Right lobe of liver (tissue), 6 donors: ENCODE measurements around the gene CRISPLD2. TPM values are rescaled to one million over a fixed set of nuclear protein-coding genes. Genes with fewer than 3 reads are reported as not detected.

Experiments
- ATAC-seq, 4 donors: fragments of 200-7000 bp; cut with Tn5 transposase; one replicate each; pipeline ENCODE4 v1.9.1; 2020; ENCODE audit warnings: mild to moderate bottlenecking in 4 of 4, moderate library complexity in 4 of 4
- DNase-seq, 3 donors: peaks; one replicate each; pipeline ENCODE4 v3.0.0-alpha.2; 2020
- H3K27ac ChIP-seq, 3 donors: fragments of 200-600 bp; one replicate each; pipeline ENCODE4 v1.8.0; 2022
- H3K27me3 ChIP-seq, 2 donors: fragments of 200-600 bp; one replicate each; pipeline ENCODE4 v1.8.0; 2022
- H3K36me3 ChIP-seq, 4 donors: fragments of 200-600 bp; sonication (generic) in 1 of 4; one replicate each; pipeline versions ENCODE4 v1.5.1 to v1.8.0; 2017 to 2022; ENCODE audit warnings: control low read depth in 1 of 4
- H3K4me1 ChIP-seq, 4 donors: fragments of 200-600 bp; sonication (generic) in 1 of 4; one replicate each; pipeline versions ENCODE4 v1.5.1 to v1.8.0; 2017 to 2022; ENCODE audit warnings: control low read depth in 1 of 4
- H3K4me3 ChIP-seq, 3 donors: fragments of 200-600 bp; one replicate each; pipeline ENCODE4 v1.8.0; 2022
- H3K9me3 ChIP-seq, 4 donors: fragments of 200-600 bp; sonication (generic) in 1 of 4; one replicate each; pipeline versions ENCODE4 v1.5.1 to v1.8.0; 2017 to 2022; ENCODE audit warnings: control low read depth in 1 of 4
- POLR2A ChIP-seq: fragments of 450-650 bp; IDR thresholded peaks from one replicate; pipeline ENCODE4 v1.6.1; 2017; ENCODE audit warnings: antibody characterized with exemption, mild to moderate bottlenecking
- WGBS: methylation state at CpG from one replicate; pipeline ENCODE4 v1.1.6; 2018; ENCODE audit warnings: low coverage, low lambda C conversion rate; ENCODE audit not compliant: insufficient coverage; ENCODE audit errors: missing lambda C conversion rate; 5-methylcytosine and 5-hydroxymethylcytosine counted together
- intact Hi-C, 2 donors: fragments of 100-400 bp; cut with DNase I; formaldehyde crosslinking; loops; one replicate each; pipeline versions ENCODE4 v1.11.2 to v1.14.1; 2022
- total RNA-seq, 6 experiments: library from RNA; depleted of rRNA in 2 of 6; stranded (reverse); fragments of >200 nt in 2 of 6; fragmentation: NEBNext Ultra II Directional in 3 of 6; extraction: Animal tissue kit (Norgen Biotek cat#: 25700) in 3 of 6; gene quantifications; one replicate each; pipeline versions ENCODE4 v1.1.0 to v1.2.4, GENCODE V29; 2016 to 2023
- TF ChIP-seq, protein P1 (sequence below), 4 donors: fragments of 200-600 bp in 3 of 4; fragments of 450-650 bp in 1 of 4; IDR thresholded peaks; one replicate each; pipeline versions ENCODE4 v1.5.1 to v1.8.0; 2016 to 2022; ENCODE audit warnings: antibody characterized with exemption in 4 of 4, mild to moderate bottlenecking in 2 of 4
- donor health status: DM: no; HTN: yes; CAD: no.
- donor health status: DM: no; HTN: no; CAD: no.
- donor health status: DM: no; HTN: no; CAD: no.
- donor health status: DM: no; HTN: yes; CAD: no.
- donor health status: DM: no; HTN: yes; CAD: no.

CRISPLD2 gene
- total RNA-seq, 6 experiments from 2014 or later: 2.9 to 14.8 (median 8.9) TPM

DNA sequence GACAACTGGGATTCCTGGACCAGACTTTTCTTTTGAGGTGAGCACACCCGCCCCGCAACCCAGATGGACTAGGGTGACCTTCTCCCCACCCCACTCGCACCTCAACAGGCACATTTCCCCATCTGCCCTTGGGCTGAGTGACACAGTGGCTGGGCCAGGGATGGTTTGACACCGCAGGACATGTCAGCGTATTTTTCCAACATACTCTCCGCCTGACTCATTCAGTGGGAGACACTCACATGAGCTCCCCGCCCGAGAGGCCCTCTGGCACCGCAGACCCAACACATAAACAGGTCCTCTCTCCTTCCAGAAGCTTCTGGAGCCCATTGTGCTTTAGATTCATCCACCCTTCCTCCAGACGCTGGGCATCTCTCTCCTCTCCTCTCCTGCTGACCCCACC lies 122.1 kb downstream of the CRISPLD2 start:
- no peak overlapping the region for H3K4me3 ChIP-seq
- H3K36me3 ChIP-seq: no peaks in the 10 kb centered on the region
- no peaks in the 10 kb centered on the region for H3K9me3 ChIP-seq
- H3K27ac ChIP-seq: no peak overlapping the region
- ATAC-seq (no peak), DNase-seq (no peak)
- intact Hi-C loops: no loop called here
- no peak for TF ChIP-seq POLR2A
- TF ChIP-seq, protein P1, sequence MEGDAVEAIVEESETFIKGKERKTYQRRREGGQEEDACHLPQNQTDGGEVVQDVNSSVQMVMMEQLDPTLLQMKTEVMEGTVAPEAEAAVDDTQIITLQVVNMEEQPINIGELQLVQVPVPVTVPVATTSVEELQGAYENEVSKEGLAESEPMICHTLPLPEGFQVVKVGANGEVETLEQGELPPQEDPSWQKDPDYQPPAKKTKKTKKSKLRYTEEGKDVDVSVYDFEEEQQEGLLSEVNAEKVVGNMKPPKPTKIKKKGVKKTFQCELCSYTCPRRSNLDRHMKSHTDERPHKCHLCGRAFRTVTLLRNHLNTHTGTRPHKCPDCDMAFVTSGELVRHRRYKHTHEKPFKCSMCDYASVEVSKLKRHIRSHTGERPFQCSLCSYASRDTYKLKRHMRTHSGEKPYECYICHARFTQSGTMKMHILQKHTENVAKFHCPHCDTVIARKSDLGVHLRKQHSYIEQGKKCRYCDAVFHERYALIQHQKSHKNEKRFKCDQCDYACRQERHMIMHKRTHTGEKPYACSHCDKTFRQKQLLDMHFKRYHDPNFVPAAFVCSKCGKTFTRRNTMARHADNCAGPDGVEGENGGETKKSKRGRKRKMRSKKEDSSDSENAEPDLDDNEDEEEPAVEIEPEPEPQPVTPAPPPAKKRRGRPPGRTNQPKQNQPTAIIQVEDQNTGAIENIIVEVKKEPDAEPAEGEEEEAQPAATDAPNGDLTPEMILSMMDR (IDR thresholded peaks at IDR 0.05): no peak
- no peaks in the 10 kb centered on the region for H3K4me1 ChIP-seq
- no peaks in the 10 kb centered on the region for H3K27me3 ChIP-seq
- 95% methylated on average over 10 of the region's 10 CpGs for WGBS

- H3K27ac ChIP-seq: no peak overlapping the region
- no peak for ATAC-seq
- no peak overlapping the region for H3K4me3 ChIP-seq
- no peaks in the 10 kb centered on the region for H3K4me1 ChIP-seq
- no peak for DNase-seq
- no peaks in the 10 kb centered on the region for H3K27me3 ChIP-seq
- H3K36me3 ChIP-seq: no peaks in the 10 kb centered on the region
- WGBS: 96% methylated on average over 3 of the region's 4 CpGs
- no peak for TF ChIP-seq POLR2A
- TF ChIP-seq, protein P1 (IDR thresholded peaks at IDR 0.05): no peak
- H3K9me3 ChIP-seq: no peaks in the 10 kb centered on the region
- intact Hi-C loops: no loop called here
Measured at GRCh38 chr16:84942786-84943185, 123.0 kb downstream of the CRISPLD2 start.

DNA sequence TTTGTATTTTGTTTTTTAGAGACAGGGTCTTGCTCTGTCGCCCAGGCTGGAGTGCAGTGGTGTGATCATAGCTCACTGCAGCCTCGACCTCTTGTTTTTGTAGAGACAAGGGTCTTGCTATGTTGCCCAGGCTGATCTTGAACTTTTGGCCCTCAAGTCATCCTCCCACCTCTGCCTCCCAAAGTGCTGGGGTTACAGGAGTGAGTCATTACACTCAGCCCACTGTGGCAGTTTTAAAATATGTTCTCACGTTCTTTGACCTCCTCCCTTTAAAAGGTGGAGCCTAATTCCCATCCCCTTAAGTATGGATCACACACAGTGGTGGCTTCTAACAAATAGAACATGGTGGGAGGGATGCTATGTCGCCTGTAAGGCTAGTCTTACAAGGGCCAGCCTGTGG lies 123.8 kb downstream of the CRISPLD2 start:
- no peaks in the 10 kb centered on the region for H3K27me3 ChIP-seq
- WGBS: 82% methylated on average over 4 of the region's 4 CpGs
- no peaks in the 10 kb centered on the region for H3K4me1 ChIP-seq
- H3K4me3 ChIP-seq: no peak overlapping the region
- no peaks in the 10 kb centered on the region for H3K9me3 ChIP-seq
- intact Hi-C loops: no loop called here
- H3K36me3 ChIP-seq: no peaks in the 10 kb centered on the region
- TF ChIP-seq, protein P1 (IDR thresholded peaks at IDR 0.05): no peak
- no peak for TF ChIP-seq POLR2A
- ATAC-seq (no peak), DNase-seq (no peak)
- no peak overlapping the region for H3K27ac ChIP-seq

- intact Hi-C loops: no loop called here
- Histone ChIP-seq H3K9me3 (no peaks in the 10 kb centered on the region), H3K4me1 (no peaks in the 10 kb centered on the region), H3K27me3 (no peaks in the 10 kb centered on the region), H3K36me3 (no peaks in the 10 kb centered on the region), H3K4me3 (no peak overlapping the region), H3K27ac (no peak overlapping the region)
- TF ChIP-seq, protein P1 (IDR thresholded peaks at IDR 0.05): no peak
- no peak for TF ChIP-seq POLR2A
- DNase-seq (no peak), ATAC-seq (peak in 3 of 4 donors; percentile 16 to 37 (median 27))
- WGBS: 75% methylated on average over 4 of the region's 9 CpGs
Measured at GRCh38 chr16:84947022-84947421, 127.2 kb downstream of the CRISPLD2 start.
